ENCODE measurements around the gene IFT81. TPM values are rescaled to one million over a fixed set of nuclear protein-coding genes. Genes with fewer than 3 reads are reported as not detected.

The IFT81 gene
- total RNA-seq, 2 donors from 2014 or later: 1.0 to 3.9 TPM

GRCh38 chr12:110122929-110123328, 1.2 kb upstream of the IFT81 start:
- DNase-seq (ENCODE audit: low spot score in 2 of 2) (no peak), ATAC-seq (no peak)
- Mint-ChIP-seq H3K9me3 (no peaks in the 10 kb centered on the region), H3K27ac (no peak overlapping the region), H3K36me3 (no peaks in the 10 kb centered on the region)

- DNase-seq (ENCODE audit: low spot score in 2 of 2) (no peak), ATAC-seq (no peak)
- no peaks in the 10 kb centered on the region for H3K36me3 Mint-ChIP-seq
- H3K9me3 Mint-ChIP-seq: no peaks in the 10 kb centered on the region
- H3K27ac Mint-ChIP-seq: peak overlapping the region in 1 of 2 donors; percentile 80
These were observed 263 bp upstream of the IFT81 start for GRCh38 chr12:110123919-110124268.

DNA sequence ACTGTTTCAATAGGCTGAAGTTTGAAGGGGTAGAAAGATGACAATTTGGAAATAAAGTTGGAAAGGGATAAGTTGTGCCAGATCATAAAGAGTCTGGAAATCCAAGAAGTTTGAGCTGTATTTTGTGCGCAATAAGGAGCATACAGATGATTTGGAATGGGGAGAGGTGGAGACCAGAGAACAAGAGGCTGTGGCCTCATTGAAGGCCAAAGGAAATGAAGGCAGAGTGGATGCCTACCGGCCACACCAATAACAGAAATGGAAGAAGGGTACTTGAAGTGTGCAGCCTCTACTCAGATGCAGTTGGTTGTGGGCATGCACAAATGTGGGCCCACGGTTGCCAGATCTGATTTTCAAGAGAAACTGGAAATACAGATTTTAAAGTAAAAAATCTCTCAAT, 2.4 kb downstream of the IFT81 start:
- Mint-ChIP-seq H3K9me3 (no peaks in the 10 kb centered on the region), H3K27ac (no peak overlapping the region), H3K36me3 (no peaks in the 10 kb centered on the region)
- no peak for DNase-seq (ENCODE audit: low spot score in 2 of 2)
- no peak for ATAC-seq

DNA sequence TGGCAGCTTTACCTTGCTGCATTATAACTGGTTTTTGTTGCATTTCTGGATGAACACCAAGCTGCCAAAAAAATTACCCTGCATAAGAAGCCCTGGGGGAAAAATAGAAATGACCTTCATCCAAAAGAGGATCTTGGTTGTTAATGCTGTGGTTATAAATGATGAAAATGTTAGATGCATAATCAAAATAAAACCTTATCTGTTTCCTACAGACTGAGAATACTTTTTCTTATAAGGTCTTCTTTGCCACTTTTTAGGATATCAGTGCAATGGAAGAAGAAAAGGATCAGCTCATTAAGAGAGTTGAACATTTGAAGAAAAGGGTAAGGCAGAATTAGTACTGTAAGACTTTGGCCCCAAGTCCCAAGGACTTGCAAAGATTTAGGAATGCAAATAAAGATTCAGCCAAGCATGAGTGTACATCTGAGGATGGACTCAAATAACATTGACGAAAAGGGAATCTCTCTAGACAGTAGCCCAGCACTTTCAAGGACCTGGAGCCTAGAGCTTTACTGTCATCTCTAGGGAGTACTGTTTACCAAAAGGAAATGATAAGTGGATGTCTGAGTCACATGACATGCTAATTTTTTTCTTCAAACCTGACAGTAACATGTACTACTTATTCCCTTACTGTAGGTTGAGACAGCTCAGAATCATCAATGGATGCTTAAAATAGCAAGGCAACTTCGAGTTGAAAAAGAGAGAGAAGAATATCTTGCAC, 10.7 kb downstream of the IFT81 start:
- H3K27ac Mint-ChIP-seq: peak overlapping the region in 1 of 2 donors; percentile 42
- DNase-seq (ENCODE audit: low spot score in 2 of 2) (no peak), ATAC-seq (peak in 1 of 2 donors; percentile 68)
- no peaks in the 10 kb centered on the region for H3K9me3 Mint-ChIP-seq
- H3K36me3 Mint-ChIP-seq: no peaks in the 10 kb centered on the region

DNA sequence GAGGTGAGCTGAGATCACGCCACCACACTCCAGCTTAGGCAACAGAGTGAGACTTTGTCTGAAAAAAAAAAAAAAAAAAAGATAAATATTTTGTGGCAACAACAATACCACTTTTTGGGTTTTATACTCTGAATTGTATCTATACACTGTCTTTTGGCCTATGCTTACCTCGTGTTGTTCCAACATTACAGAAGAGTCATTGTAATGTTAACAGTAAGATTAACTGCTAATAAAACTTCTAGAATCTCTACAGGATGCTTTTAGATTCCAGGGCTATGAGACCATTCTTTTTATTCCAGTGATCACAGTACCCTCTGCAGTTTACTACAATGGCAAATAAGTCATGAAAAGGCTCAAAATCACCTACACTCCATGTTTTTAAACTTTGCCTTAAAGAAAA, 11.6 kb downstream of the IFT81 start:
- no peak for DNase-seq (ENCODE audit: low spot score in 2 of 2)
- Mint-ChIP-seq H3K9me3 (no peaks in the 10 kb centered on the region), H3K36me3 (no peaks in the 10 kb centered on the region), H3K27ac (no peak overlapping the region)
- ATAC-seq: no peak

DNA sequence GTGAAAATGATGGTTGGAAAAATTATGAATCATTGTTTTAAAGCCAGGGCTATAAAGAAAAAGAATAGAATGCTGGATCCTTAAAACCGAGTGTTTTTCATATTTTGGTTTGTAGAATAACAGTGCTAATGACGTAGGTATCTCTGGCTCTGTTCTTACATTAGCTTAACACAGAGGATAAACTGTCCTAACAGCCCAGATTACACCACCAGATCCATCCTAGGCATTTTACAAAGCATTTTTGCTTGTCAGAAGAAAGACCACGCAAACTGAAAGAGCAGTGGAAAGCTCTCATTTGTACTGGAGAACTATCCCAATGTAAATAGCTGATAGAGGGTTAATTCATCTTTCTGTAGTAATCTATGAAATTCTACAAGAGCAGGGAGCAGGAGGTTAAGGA, 13.6 kb downstream of the IFT81 start:
- Mint-ChIP-seq H3K9me3 (no peaks in the 10 kb centered on the region), H3K36me3 (no peaks in the 10 kb centered on the region), H3K27ac (no peak overlapping the region)
- ATAC-seq (no peak), DNase-seq (ENCODE audit: low spot score in 2 of 2) (no peak)

GRCh38 chr12:110141389-110141788, 17.2 kb downstream of the IFT81 start:
- Mint-ChIP-seq H3K36me3 (no peaks in the 10 kb centered on the region), H3K27ac (no peak overlapping the region), H3K9me3 (no peaks in the 10 kb centered on the region)
- DNase-seq (ENCODE audit: low spot score in 2 of 2) (no peak), ATAC-seq (no peak)

- H3K27ac Mint-ChIP-seq: no peak overlapping the region
- H3K9me3 Mint-ChIP-seq: no peaks in the 10 kb centered on the region
- no peak for DNase-seq (ENCODE audit: low spot score in 2 of 2)
- no peak for ATAC-seq
- no peaks in the 10 kb centered on the region for H3K36me3 Mint-ChIP-seq
These were observed 22.8 kb downstream of the IFT81 start for GRCh38 chr12:110146986-110147385.

DNA sequence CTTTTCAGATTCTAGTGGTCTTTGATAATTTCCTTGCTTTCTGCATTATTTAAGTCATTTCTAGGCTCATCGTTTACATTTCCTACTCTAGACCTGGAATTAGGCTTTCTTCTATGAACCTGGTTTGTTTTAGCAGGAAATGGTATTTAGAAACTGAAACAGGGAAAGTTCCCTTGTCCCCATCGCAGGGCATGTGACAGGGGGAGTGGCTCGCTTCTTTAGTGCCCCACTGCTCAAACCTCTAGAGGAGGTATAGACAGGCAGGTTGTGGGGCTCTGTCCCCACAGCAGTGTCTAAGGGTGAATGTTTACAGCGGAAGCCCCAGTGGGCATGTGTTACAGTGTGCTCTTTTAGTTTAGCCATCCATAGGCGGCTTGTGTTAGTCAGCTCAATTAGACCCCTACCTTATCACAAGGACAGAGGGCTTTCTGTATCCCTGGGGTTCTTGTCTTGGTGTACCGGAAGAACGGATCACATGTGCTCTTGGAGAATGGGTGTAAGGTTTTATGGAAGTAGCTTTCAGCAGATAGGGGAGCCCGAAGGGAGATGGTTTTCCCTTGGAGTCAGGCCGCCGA, 25.0 kb downstream of the IFT81 start:
- no peak overlapping the region for H3K27ac Mint-ChIP-seq
- ATAC-seq: no peak
- DNase-seq (ENCODE audit: low spot score in 2 of 2): no peak

GRCh38 chr12:110156766-110157165, 32.6 kb downstream of the IFT81 start:
- ATAC-seq (no peak), DNase-seq (ENCODE audit: low spot score in 2 of 2) (no peak)
- Mint-ChIP-seq H3K36me3 (peaks cover 5 to 23% of the 10 kb centered on the region in 2 donors), H3K9me3 (peaks cover 6 to 8% of the 10 kb centered on the region in 2 donors), H3K27ac (no peak overlapping the region)

More for the DNA sequence above, 25.0 kb downstream of the IFT81 start:
- H3K36me3 Mint-ChIP-seq: no peaks in the 10 kb centered on the region
- no peaks in the 10 kb centered on the region for H3K9me3 Mint-ChIP-seq

DNA sequence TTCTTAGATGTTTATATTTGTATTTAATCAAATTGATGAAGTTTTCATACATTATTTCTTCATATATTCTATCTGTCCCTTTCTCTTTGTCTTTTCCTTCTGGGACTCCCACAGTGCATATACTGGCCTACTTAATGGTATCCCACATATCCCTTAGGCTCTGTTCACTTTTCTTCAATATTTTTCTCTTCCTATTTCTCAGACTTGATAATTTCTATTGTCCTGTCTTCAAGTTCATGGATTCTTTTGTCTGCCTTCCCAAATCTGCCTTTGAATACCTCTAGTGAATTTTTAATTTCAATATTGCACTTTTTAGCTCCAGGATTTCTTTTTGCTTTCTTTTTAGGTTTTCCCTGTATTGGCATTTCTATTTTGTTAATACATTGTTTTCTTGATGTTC, 33.4 kb downstream of the IFT81 start:
- peaks cover 5 to 23% of the 10 kb centered on the region in 2 donors for H3K36me3 Mint-ChIP-seq
- no peak for DNase-seq (ENCODE audit: low spot score in 2 of 2)
- H3K9me3 Mint-ChIP-seq: peaks cover 6 to 8% of the 10 kb centered on the region in 2 donors
- H3K27ac Mint-ChIP-seq: no peak overlapping the region
- no peak for ATAC-seq

DNA sequence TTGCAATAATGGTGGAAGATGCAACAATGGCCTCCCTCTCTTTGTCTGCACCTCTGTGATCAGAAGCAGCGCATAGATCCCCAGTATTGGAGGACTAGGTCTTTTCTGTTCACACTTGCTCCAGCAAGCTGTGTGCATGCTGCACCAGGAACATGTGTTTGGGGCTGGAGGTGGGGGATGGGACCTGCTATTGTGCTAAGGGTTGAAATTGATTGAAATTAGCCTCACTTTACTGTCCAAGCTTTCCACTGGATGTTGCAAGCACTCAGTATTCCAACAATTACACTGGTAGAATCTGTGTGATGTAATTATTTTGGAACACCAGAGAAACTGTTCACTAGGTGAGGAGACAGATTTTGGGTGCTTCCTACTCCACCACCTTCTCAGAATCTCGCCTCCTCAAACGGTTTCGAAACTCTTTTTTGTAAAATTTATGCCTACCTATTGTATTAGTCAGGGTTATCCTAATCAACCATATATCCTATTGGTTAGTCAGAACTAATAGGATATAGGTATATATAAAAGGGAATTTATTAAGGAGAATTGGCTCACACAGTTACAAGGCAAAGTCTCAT, 35.6 kb downstream of the IFT81 start:
- H3K9me3 Mint-ChIP-seq: peaks cover 6 to 8% of the 10 kb centered on the region in 2 donors
- ATAC-seq: no peak
- no peak overlapping the region for H3K27ac Mint-ChIP-seq
- no peak for DNase-seq (ENCODE audit: low spot score in 2 of 2)
- peaks cover 5 to 23% of the 10 kb centered on the region in 2 donors for H3K36me3 Mint-ChIP-seq

GRCh38 chr12:110165540-110166159, 41.5 kb downstream of the IFT81 start:
- Mint-ChIP-seq H3K27ac (no peak overlapping the region), H3K9me3 (no peaks in the 10 kb centered on the region), H3K36me3 (no peaks in the 10 kb centered on the region)
- DNase-seq (ENCODE audit: low spot score in 2 of 2) (no peak), ATAC-seq (no peak)

DNA sequence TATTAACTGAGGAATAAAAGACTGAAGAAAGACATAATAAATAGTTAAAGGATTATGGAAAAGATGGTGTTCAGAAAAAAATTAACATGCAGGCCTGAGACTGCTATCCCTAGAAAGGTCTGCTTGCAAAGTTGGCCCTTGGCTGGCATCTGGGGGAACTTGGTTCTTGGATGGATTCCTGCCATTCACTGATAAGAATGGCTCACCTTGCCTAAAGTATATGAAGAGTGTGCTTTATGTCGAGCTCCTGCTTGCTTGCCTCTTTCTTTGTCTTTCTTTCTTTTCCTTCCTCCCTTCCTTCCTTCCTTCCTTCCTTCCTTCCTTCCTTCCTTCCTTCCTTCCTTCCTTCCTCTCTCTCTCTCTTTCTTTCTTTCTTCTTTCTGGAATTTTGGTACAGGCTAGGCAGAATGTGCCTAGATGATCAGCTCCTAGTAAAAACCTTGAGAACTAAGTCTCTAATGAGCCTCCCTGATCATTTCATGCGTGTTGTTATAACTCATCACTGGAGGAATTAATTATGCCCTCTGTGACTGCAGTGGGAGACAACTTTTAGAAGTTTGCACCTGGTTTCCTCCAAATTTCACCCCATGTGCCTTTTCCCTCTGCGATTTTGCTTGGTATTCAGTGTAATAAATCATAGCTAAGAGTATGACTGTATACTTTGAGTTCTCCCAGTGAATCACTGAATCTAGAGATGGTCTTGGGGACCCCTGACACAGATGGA, 44.7 kb downstream of the IFT81 start:
- ATAC-seq (no peak), DNase-seq (ENCODE audit: low spot score in 2 of 2) (no peak)
- Mint-ChIP-seq H3K9me3 (no peaks in the 10 kb centered on the region), H3K36me3 (no peaks in the 10 kb centered on the region), H3K27ac (no peak overlapping the region)

DNA sequence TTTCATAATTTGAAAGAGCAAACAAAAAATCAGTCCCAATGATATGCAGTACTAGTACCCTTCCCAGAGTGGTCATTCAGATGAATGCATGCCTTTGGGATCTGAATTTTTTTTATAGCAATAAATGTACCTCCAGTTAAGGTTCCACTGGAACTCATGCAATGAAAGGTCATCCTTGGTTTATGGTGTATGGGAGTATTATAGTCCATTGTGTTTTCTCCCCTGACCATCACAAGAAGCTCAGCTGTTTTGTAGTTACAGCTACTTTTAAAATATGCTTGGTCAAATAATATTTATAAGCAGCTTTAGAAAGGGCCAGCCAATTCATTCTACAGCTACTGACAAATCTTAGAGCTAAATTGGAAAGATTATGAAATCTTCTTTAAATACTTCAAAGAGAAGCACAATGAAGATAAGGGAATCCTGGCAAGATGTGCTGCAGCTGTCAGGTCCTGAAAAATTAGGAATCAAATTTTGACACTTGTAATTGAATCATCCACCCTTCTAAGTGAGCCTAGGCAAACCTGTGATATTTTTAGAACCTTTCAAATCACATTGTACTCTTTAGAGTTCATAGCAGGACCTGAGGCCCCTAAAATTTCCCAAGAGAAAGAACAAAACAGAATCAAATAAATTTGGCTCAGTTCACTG, 46.5 kb downstream of the IFT81 start:
- no peak for ATAC-seq
- no peaks in the 10 kb centered on the region for H3K9me3 Mint-ChIP-seq
- no peaks in the 10 kb centered on the region for H3K36me3 Mint-ChIP-seq

DNA sequence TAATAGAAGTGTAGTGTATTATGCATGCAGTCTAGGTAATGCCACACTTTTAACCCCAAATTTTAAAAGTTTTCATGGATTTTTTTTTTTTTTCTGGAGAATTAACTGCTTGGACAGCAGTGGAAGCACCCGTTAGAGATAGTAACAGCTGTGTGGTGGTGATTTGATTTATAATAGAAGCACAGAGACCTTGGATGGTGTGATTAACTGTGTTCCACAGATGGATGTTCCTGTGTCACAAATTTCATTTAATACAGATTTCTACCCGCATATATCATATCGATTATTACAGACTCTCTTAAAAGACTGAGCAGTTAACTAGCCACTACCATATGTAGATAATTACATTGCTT, 47.0 kb downstream of the IFT81 start:
- DNase-seq (ENCODE audit: low spot score in 2 of 2) (no peak), ATAC-seq (no peak)
- H3K9me3 Mint-ChIP-seq: no peaks in the 10 kb centered on the region
- no peaks in the 10 kb centered on the region for H3K36me3 Mint-ChIP-seq
- H3K27ac Mint-ChIP-seq: no peak overlapping the region

More for the DNA sequence above, 46.5 kb downstream of the IFT81 start:
- H3K27ac Mint-ChIP-seq: no peak overlapping the region
- DNase-seq (ENCODE audit: low spot score in 2 of 2): no peak

DNA sequence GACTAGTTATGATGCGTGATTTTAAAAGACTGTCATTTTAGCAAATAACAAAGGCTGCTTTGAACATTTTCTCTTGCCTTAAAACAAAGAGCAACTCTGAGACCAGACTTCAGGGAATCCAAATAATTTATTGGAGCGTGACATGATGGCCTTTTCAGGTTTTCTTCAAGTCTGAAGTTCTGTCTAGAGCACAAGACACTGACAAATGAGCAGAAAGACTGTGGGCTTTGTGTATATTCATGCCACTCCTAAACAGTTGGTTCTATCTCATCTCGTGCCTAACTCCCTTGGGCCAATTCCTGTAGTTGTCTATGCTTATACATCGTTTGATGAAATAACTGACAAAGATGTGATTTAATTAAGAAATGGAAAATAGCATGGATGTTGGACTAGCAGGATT, 47.5 kb downstream of the IFT81 start:
- ATAC-seq (no peak), DNase-seq (ENCODE audit: low spot score in 2 of 2) (no peak)
- Mint-ChIP-seq H3K36me3 (no peaks in the 10 kb centered on the region), H3K9me3 (no peaks in the 10 kb centered on the region), H3K27ac (no peak overlapping the region)
